ENCODE measurements around the gene RPL36A. TPM values are rescaled to one million over a fixed set of nuclear protein-coding genes. Genes with fewer than 3 reads are reported as not detected.
A peak's percentile ranks its signal among the peaks of the same experiment; 100 is the strongest.

Gene RPL36A
- total and polyA plus RNA-seq, 9 of the 15 experiments (the other 6 are each of a cell fraction or from before 2014, with no cell fraction given) = 412 to 4,539 (median 3,209) TPM

- no peak for TF ChIP-seq ESRRB (CRISPR knock-in tag; IDR thresholded peaks at IDR 0.05; ENCODE audit: borderline replicate concordance)
- peak; percentile 64 for TF ChIP-seq CHD1 (IDR thresholded peaks at IDR 0.05; ENCODE audit: low read length)
- no peak for TF ChIP-seq U2AF1 (optimal IDR thresholded peaks at IDR 0.05; ENCODE audit: low read depth, low read length)
- no peak for TF ChIP-seq TBP (optimal IDR thresholded peaks at IDR 0.05; ENCODE audit: low read depth, low read length)
- TF ChIP-seq TAF1 (IDR thresholded peaks at IDR 0.05; ENCODE audit: control insufficient read depth, extremely low read depth, insufficient read depth, low read length, severe bottlenecking) = no peak
- no peak for TF ChIP-seq PTTG1 (tag; IDR thresholded peaks at IDR 0.05; ENCODE audit: low read depth)
- no peak for TF ChIP-seq ZNF511 (CRISPR knock-in tag; IDR thresholded peaks at IDR 0.05)
- 0 out of 4 replicates have a peak, but pooled peaks have one; percentile 36 to 52 for TF ChIP-seq MLLT1 (IDR thresholded peaks at IDR 0.05)
- TF ChIP-seq TCF7 (IDR thresholded peaks at IDR 0.05; ENCODE audit: borderline replicate concordance) = no peak
- no peak for TF ChIP-seq ZNF239 (CRISPR knock-in tag; IDR thresholded peaks at IDR 0.05)
- no peak for TF ChIP-seq MNT (conservative IDR thresholded peaks at IDR 0.05)
- no peak for TF ChIP-seq ZSCAN32 (CRISPR knock-in tag; IDR thresholded peaks at IDR 0.05)
- peak; percentile 72; the same call in 1 of the 2 replicates for TF ChIP-seq ZFP1 (CRISPR knock-in tag; IDR thresholded peaks at IDR 0.05)
- no peak for TF ChIP-seq HNRNPK (IDR thresholded peaks at IDR 0.05; ENCODE audit: low read depth, low read length, poor library complexity, severe bottlenecking)
- TF ChIP-seq DIDO1 (tag; IDR thresholded peaks at IDR 0.05; ENCODE audit: low read depth) = no peak
- TF ChIP-seq ILF3 (IDR thresholded peaks at IDR 0.05; ENCODE audit: borderline replicate concordance) = no peak
- TF ChIP-seq ZNF197 (CRISPR knock-in tag; IDR thresholded peaks at IDR 0.05; ENCODE audit: low read depth) = no peak
- no peak for TF ChIP-seq TOE1 (IDR thresholded peaks at IDR 0.05; ENCODE audit: borderline replicate concordance)
- no peak for TF ChIP-seq TOE1 (CRISPR knock-in tag; IDR thresholded peaks at IDR 0.05; ENCODE audit: borderline replicate concordance, low read depth)
- no peak for TF ChIP-seq RFX5 (IDR thresholded peaks at IDR 0.05; ENCODE audit: low read depth, low read length)
- TF ChIP-seq SETDB1 (IDR thresholded peaks at IDR 0.05; ENCODE audit: low read length) = no peak
- no peak for TF ChIP-seq PATZ1 (CRISPR knock-in tag; IDR thresholded peaks at IDR 0.05; ENCODE audit: borderline replicate concordance)
- 0 out of 2 replicates have a peak, but pooled peaks have one; percentile 5 for TF ChIP-seq ARID2 (IDR thresholded peaks at IDR 0.05)
Measured at GRCh38 chrX:101407167-101407747, 16.4 kb downstream of the RPL36A start (continued).

Data from K562 (cell line).